NCI-H2196 treated with DMSO at 0.1 percent for 48 hours (cell line): ENCODE results near the gene NHSL2.

Experiments
- DNase-seq: peaks from one replicate; lab custom pipeline; 2025; ENCODE audit not compliant: unreplicated experiment; lab: John Stamatoyannopoulos, UW

NHSL2 gene

GRCh38 chrX:72062916-72063315, 152.3 kb downstream of the NHSL2 start:
- DNase-seq: no peak

- no peak for DNase-seq
Observed at GRCh38 chrX:72069350-72070160, 158.9 kb downstream of the NHSL2 start.

GRCh38 chrX:72071213-72071612, 160.6 kb downstream of the NHSL2 start:
- DNase-seq: no peak

GRCh38 chrX:72073633-72074032, 163.0 kb downstream of the NHSL2 start:
- no peak for DNase-seq

GRCh38 chrX:72078411-72078810, 167.8 kb downstream of the NHSL2 start:
- DNase-seq: no peak

- DNase-seq: no peak
Observed at GRCh38 chrX:72079607-72080006, 169.0 kb downstream of the NHSL2 start.

GRCh38 chrX:72080150-72080549, 169.5 kb downstream of the NHSL2 start:
- DNase-seq: no peak

- no peak for DNase-seq
Observed at GRCh38 chrX:72080800-72081199, 170.2 kb downstream of the NHSL2 start.

GRCh38 chrX:72081605-72082320, 171.1 kb downstream of the NHSL2 start:
- no peak for DNase-seq

- no peak for DNase-seq
Observed at GRCh38 chrX:72083291-72083690, 172.6 kb downstream of the NHSL2 start.

GRCh38 chrX:72084114-72084513, 173.5 kb downstream of the NHSL2 start:
- DNase-seq: no peak

GRCh38 chrX:72086995-72087394, 176.3 kb downstream of the NHSL2 start:
- no peak for DNase-seq

- no peak for DNase-seq
Observed at GRCh38 chrX:72088761-72089160, 178.1 kb downstream of the NHSL2 start.

- no peak for DNase-seq
Observed at GRCh38 chrX:72089254-72089653, 178.6 kb downstream of the NHSL2 start.

GRCh38 chrX:72094894-72095293, 184.2 kb downstream of the NHSL2 start:
- DNase-seq: no peak

GRCh38 chrX:72095370-72095769, 184.7 kb downstream of the NHSL2 start:
- DNase-seq: no peak

GRCh38 chrX:72097098-72097497, 186.5 kb downstream of the NHSL2 start:
- no peak for DNase-seq

- no peak for DNase-seq
Observed at GRCh38 chrX:72100051-72100755, 189.6 kb downstream of the NHSL2 start.

GRCh38 chrX:72100824-72101351, 190.2 kb downstream of the NHSL2 start:
- DNase-seq: no peak

GRCh38 chrX:72101597-72102037, 191.0 kb downstream of the NHSL2 start:
- DNase-seq: no peak

GRCh38 chrX:72102126-72102525, 191.5 kb downstream of the NHSL2 start:
- no peak for DNase-seq
